Smooth muscle cell (in vitro differentiated cells): Measurements from ENCODE around the gene PARD3B. TPM values are rescaled to one million over a fixed set of nuclear protein-coding genes. Genes with fewer than 3 reads are reported as not detected.

Experiments
- DNase-seq: peaks from one replicate; lab custom pipeline; 2025; ENCODE audit not compliant: unreplicated experiment; lab: John Stamatoyannopoulos, UW
- H2AFZ ChIP-seq: fragments of 200-600 bp; sonication (generic); 2 replicates; pipeline ENCODE4 v1.6.0; 2016; ENCODE audit warnings: antibody characterized with exemption, low read depth, mild to moderate bottlenecking
- H3F3A ChIP-seq: fragments of 200-600 bp; sonication (generic); 2 replicates; pipeline ENCODE4 v1.6.0; 2017; ENCODE audit warnings: antibody characterized with exemption, low read depth
- H3K27ac ChIP-seq: fragments of 200-600 bp; sonication (generic); 2 replicates; pipeline ENCODE4 v1.5.1; 2016; ENCODE audit warnings: low read depth, mild to moderate bottlenecking
- H3K27me3 ChIP-seq: fragments of 200-600 bp; sonication (generic); 2 replicates; pipeline ENCODE4 v1.6.1; 2016; ENCODE audit warnings: low read depth, mild to moderate bottlenecking
- H3K36me3 ChIP-seq: fragments of 200-600 bp; sonication (generic); 2 replicates; pipeline ENCODE4 v1.5.1; 2016; ENCODE audit warnings: low read depth
- H3K4me1 ChIP-seq: fragments of 200-600 bp; sonication (generic); 2 replicates; pipeline ENCODE4 v1.5.1; 2016; ENCODE audit warnings: low read depth
- H3K4me2 ChIP-seq: fragments of 200-600 bp; sonication (generic); 2 replicates; pipeline ENCODE4 v1.6.0; 2016; ENCODE audit warnings: mild to moderate bottlenecking
- H3K4me3 ChIP-seq: fragments of 200-600 bp; sonication (generic); 2 replicates; pipeline ENCODE4 v1.5.1; 2016; ENCODE audit warnings: mild to moderate bottlenecking
- H3K79me2 ChIP-seq: fragments of 200-600 bp; sonication (generic); 2 replicates; pipeline ENCODE4 v1.6.0; 2016; ENCODE audit warnings: low read depth, mild to moderate bottlenecking
- H3K9ac ChIP-seq: fragments of 200-600 bp; sonication (generic); 2 replicates; pipeline ENCODE4 v1.6.0; 2016; ENCODE audit warnings: low read depth
- H3K9me3 ChIP-seq: fragments of 200-600 bp; sonication (generic); replicated peaks from 2 replicates; pipeline ENCODE4 v1.5.1; 2016; ENCODE audit warnings: low read depth
- H4K20me1 ChIP-seq: fragments of 200-600 bp; sonication (generic); 2 replicates; pipeline ENCODE4 v1.6.0; 2016; ENCODE audit warnings: low read depth
- WGBS: methylation state at CpG from one replicate; pipeline ENCODE4 v1.1.7; 2016; ENCODE audit warnings: low lambda C conversion rate; 5-methylcytosine and 5-hydroxymethylcytosine counted together
- polyA plus RNA-seq: library from polyadenylated mRNA; unstranded; fragments of >200 nt; fragmentation: Nextera tagmentation; extraction: Ambion mirVana; gene quantifications from 2 replicates; pipeline ENCODE4 v1.2.1, GENCODE V29; 2016
- total RNA-seq: library from RNA; depleted of rRNA; stranded (reverse); fragments of >200 nt; gene quantifications from 2 replicates; pipeline ENCODE4 v1.2.3, GENCODE V29; 2014
- TF ChIP-seq, protein P1 (sequence below): fragments of 200-600 bp; sonication (generic); IDR thresholded peaks from 2 replicates; pipeline ENCODE4 v1.5.1; 2017; ENCODE audit warnings: borderline replicate concordance, mild to moderate bottlenecking, antibody characterized with exemption; ENCODE audit not compliant: insufficient read depth, poor library complexity, severe bottlenecking

Gene PARD3B
- total and polyA plus RNA-seq, 2 experiments from 2014 or later, result 3.3 to 12.2 TPM

DNA sequence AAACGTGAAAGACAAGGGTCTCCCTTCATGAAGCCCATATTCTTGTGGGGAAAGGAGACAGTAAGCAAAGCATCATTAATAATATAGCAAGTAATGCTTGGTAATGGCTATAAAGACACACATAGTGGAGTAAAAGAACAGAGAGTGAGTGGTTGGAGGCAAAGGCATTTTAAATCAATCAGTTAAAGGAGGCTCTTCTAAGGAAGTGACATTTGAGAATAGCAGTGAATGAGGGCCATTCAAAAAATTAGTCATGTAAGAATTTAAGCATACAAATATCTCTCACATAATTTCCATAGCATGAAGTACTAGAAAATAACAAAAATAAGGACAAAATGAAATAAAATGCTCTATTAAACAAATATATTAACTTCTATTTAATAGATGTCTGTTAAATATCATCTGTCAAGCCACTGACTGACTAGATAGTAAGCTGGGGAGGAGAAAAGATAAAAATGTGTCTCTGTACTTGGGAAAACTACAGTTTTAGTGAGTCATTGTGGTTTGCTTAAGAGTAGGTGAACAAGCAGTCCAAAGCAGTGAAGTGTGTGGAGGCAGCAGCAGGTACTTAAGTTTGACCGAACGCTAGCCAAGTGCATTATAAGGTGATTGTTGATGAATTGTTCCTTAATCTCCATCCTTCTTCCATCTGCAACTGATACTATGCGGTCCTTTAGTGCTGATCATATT is 160.1 kb downstream of the PARD3B start:
- Histone ChIP-seq H3K27me3 (no peaks in the 10 kb centered on the region), H3K4me3 (no peak overlapping the region), H3F3A (peaks cover 3% of the 10 kb centered on the region), H4K20me1 (peaks cover 4% of the 10 kb centered on the region), H3K9me3 (no peaks in the 10 kb centered on the region), H3K4me2 (no peak overlapping the region), H3K9ac (no peak overlapping the region), H3K36me3 (no peaks in the 10 kb centered on the region), H3K79me2 (no peaks in the 10 kb centered on the region), H3K27ac (no peak overlapping the region), H2AFZ (no peak overlapping the region), H3K4me1 (no peaks in the 10 kb centered on the region)
- no peak for DNase-seq
- 29% methylated on average over 4 of the region's 4 CpGs for WGBS
- TF ChIP-seq, protein P1, sequence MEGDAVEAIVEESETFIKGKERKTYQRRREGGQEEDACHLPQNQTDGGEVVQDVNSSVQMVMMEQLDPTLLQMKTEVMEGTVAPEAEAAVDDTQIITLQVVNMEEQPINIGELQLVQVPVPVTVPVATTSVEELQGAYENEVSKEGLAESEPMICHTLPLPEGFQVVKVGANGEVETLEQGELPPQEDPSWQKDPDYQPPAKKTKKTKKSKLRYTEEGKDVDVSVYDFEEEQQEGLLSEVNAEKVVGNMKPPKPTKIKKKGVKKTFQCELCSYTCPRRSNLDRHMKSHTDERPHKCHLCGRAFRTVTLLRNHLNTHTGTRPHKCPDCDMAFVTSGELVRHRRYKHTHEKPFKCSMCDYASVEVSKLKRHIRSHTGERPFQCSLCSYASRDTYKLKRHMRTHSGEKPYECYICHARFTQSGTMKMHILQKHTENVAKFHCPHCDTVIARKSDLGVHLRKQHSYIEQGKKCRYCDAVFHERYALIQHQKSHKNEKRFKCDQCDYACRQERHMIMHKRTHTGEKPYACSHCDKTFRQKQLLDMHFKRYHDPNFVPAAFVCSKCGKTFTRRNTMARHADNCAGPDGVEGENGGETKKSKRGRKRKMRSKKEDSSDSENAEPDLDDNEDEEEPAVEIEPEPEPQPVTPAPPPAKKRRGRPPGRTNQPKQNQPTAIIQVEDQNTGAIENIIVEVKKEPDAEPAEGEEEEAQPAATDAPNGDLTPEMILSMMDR, result no peak

DNA sequence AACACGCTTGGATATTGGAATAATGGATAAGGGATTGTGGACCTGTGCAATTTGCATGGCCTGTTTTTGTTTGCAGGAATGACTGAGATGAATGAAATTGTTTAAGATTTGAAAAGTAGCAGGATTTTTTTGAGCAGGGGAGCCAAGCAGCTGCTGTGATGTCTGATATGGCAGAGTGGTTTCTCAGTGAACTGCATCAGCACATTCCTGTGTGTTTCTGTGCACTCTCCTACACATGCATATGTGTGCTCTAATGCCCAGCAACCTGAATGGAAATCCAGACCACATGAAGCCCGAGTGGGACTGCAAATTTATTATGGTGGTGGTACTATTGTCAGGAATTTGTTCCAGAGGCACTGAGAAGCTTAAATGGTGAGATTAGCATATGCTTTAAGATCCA is 161.7 kb downstream of the PARD3B start:
- Histone ChIP-seq H3K36me3 (no peaks in the 10 kb centered on the region), H4K20me1 (peaks cover 4% of the 10 kb centered on the region), H3K9ac (no peak overlapping the region), H3K4me2 (peak overlapping the region; percentile 33), H3F3A (peaks cover 3% of the 10 kb centered on the region), H3K27ac (no peak overlapping the region), H2AFZ (no peak overlapping the region), H3K9me3 (no peaks in the 10 kb centered on the region), H3K4me1 (no peaks in the 10 kb centered on the region), H3K27me3 (no peaks in the 10 kb centered on the region), H3K79me2 (no peaks in the 10 kb centered on the region), H3K4me3 (no peak overlapping the region)
- no peak for DNase-seq
- 53% methylated on average over 2 of the region's 2 CpGs for whole genome bisulfite sequencing
- TF ChIP-seq, protein P1, result no peak

DNA sequence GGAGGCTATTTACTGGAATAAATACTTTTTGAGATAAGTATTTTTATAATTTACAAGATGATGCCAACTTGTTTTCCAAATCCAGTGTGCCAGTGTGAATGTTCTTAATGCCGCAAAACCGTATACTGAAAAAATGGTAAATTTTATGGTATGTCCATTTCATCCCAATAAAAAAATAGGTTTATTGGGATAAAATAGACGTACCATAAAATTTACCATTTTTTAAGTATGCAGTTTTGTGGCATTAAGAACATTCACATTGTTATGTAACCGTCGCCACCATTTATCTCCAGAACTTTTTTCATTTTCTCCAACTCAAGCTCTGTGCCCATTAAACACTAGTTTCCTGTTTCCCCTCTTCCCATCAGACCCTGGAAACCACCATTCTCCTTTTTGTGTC is 167.9 kb downstream of the PARD3B start:
- H3K79me2 ChIP-seq, result no peaks in the 10 kb centered on the region
- 77% methylated on average over 5 of the region's 5 CpGs for WGBS

More for the DNA sequence above, 167.9 kb downstream of the PARD3B start:
- Histone ChIP-seq H3K4me2 (no peak overlapping the region), H4K20me1 (no peaks in the 10 kb centered on the region), H3K27ac (no peak overlapping the region), H3K4me1 (no peaks in the 10 kb centered on the region), H3K27me3 (no peaks in the 10 kb centered on the region), H2AFZ (no peak overlapping the region), H3K4me3 (no peak overlapping the region), H3K9ac (no peak overlapping the region), H3K36me3 (no peaks in the 10 kb centered on the region), H3K9me3 (no peaks in the 10 kb centered on the region), H3F3A (no peaks in the 10 kb centered on the region)
- TF ChIP-seq, protein P1, result no peak
- no peak for DNase-seq
